ENCODE results near the gene ATG9A.

GRCh38 chr2:219220652-219221402, 8.6 kb downstream of the ATG9A start:
- TF ChIP-seq CTCF (IDR thresholded peaks at IDR 0.05; ENCODE audit: low read depth, low read length) (no peak), EZH2phosphoT487 (IDR thresholded peaks at IDR 0.05; ENCODE audit: low read depth) (no peak)
